HepG2 (cell line): Measurements from ENCODE around the gene ARHGDIG. TPM values are rescaled to one million over a fixed set of nuclear protein-coding genes. Genes with fewer than 3 reads are reported as not detected.

Experiments
- EZH2 ChIP-seq: conservative IDR thresholded peaks from 2 replicates; pipeline ENCODE4 v1.6.1; 2012; ENCODE audit warnings: mild to moderate bottlenecking, low read depth, low read length, moderate library complexity
- KMT2A ChIP-seq: sonication (generic); formaldehyde crosslinking; IDR thresholded peaks from 2 replicates; pipeline ENCODE4 v1.4.0; 2020; ENCODE audit warnings: missing genetic modification reagents
- KMT2B ChIP-seq: IDR thresholded peaks from 2 replicates; pipeline ENCODE4 v1.6.1; 2016; ENCODE audit warnings: missing genetic modification reagents, missing compliant biosample characterization
- MLXIP ChIP-seq: sonication (generic); formaldehyde crosslinking; IDR thresholded peaks from 2 replicates; pipeline ENCODE4 v1.9.0; 2021; ENCODE audit warnings: missing genetic modification reagents, borderline replicate concordance
- NR2F2 ChIP-seq: IDR thresholded peaks from 2 replicates; pipeline ENCODE4 v1.6.1; 2012; ENCODE audit warnings: low read depth, inconsistent platforms, borderline replicate concordance
- PAX8 ChIP-seq: sonication (generic); formaldehyde crosslinking; IDR thresholded peaks from 2 replicates; pipeline ENCODE4 v1.8.0; 2022; ENCODE audit warnings: mild to moderate bottlenecking, missing genetic modification reagents, borderline replicate concordance
- RAD51 ChIP-seq: fragments of 450-650 bp; IDR thresholded peaks from 2 replicates; pipeline ENCODE4 v1.6.1; 2016; ENCODE audit warnings: borderline replicate concordance
- SALL1 ChIP-seq: sonication (generic); formaldehyde crosslinking; IDR thresholded peaks from 2 replicates; pipeline ENCODE4 v1.8.0; 2022; ENCODE audit warnings: mild to moderate bottlenecking, missing genetic modification reagents
- TEAD3 ChIP-seq: optimal IDR thresholded peaks from 2 replicates; pipeline ENCODE3; 2016; ENCODE audit warnings: borderline replicate concordance
- ZNF253 ChIP-seq: sonication (generic); formaldehyde crosslinking; IDR thresholded peaks from 2 replicates; pipeline ENCODE4 v1.8.0; 2022; ENCODE audit warnings: mild to moderate bottlenecking, missing genetic modification reagents, borderline replicate concordance
- ZNF468 ChIP-seq: sonication (generic); formaldehyde crosslinking; IDR thresholded peaks from 2 replicates; pipeline ENCODE4 v1.8.0; 2022; ENCODE audit warnings: mild to moderate bottlenecking, moderate library complexity, missing genetic modification reagents
- ZNF766 ChIP-seq: sonication (generic); formaldehyde crosslinking; IDR thresholded peaks from 2 replicates; pipeline ENCODE4 v1.5.0; 2020; ENCODE audit warnings: missing genetic modification reagents, borderline replicate concordance
- polyA plus RNA-seq, 8 experiments: library from polyadenylated mRNA; depleted of rRNA in 3 of 8; stranded (reverse) in 7 of 8; unstranded in 1 of 8; fragments of >200 nt; fragmentation: Illumina TruSeq in 4 of 8; extraction: Trizol in 4 of 8; gene quantifications; 2 replicates each; pipeline versions ENCODE4 v1.2.1 to v1.2.3, GENCODE V29; 2011 to 2016; ENCODE audit warnings: low read depth in 4 of 8, missing spikeins in 1 of 8, mixed read lengths in 1 of 8; ENCODE audit not compliant: insufficient read depth in 1 of 8
- total RNA-seq, 5 experiments: library from RNA; depleted of rRNA; stranded (reverse); fragments of >200 nt; fragmentation: Illumina TruSeq; extraction: Trizol; gene quantifications; 2 replicates each; pipeline ENCODE4 v1.2.3, GENCODE V29; 2016; ENCODE audit warnings: low read depth in 1 of 5
- TF ChIP-seq, protein P1 (sequence below): sonication (generic); formaldehyde crosslinking; IDR thresholded peaks from 2 replicates; pipeline ENCODE4 v1.8.0; 2022; ENCODE audit warnings: low read depth, missing genetic modification reagents
- TF ChIP-seq, protein P2 (sequence below): sonication (generic); formaldehyde crosslinking; IDR thresholded peaks from 2 replicates; pipeline ENCODE4 v1.4.0; 2020; ENCODE audit warnings: missing genetic modification reagents
- TF ChIP-seq, protein P3 (sequence below): sonication (generic); formaldehyde crosslinking; IDR thresholded peaks from 2 replicates; pipeline ENCODE4 v1.4.0; 2020; ENCODE audit warnings: low read depth, mild to moderate bottlenecking, missing genetic modification reagents
- TF ChIP-seq, protein P4 (sequence below): sonication (generic); formaldehyde crosslinking; IDR thresholded peaks from 2 replicates; pipeline ENCODE4 v1.5.0; 2020; ENCODE audit warnings: mild to moderate bottlenecking, missing genetic modification reagents

Gene ARHGDIG
- total and polyA plus RNA-seq, 2 of the 13 experiments (the other 11 are each of a cell fraction or from before 2014, with no cell fraction given) = 0.24 to 0.48 TPM

DNA sequence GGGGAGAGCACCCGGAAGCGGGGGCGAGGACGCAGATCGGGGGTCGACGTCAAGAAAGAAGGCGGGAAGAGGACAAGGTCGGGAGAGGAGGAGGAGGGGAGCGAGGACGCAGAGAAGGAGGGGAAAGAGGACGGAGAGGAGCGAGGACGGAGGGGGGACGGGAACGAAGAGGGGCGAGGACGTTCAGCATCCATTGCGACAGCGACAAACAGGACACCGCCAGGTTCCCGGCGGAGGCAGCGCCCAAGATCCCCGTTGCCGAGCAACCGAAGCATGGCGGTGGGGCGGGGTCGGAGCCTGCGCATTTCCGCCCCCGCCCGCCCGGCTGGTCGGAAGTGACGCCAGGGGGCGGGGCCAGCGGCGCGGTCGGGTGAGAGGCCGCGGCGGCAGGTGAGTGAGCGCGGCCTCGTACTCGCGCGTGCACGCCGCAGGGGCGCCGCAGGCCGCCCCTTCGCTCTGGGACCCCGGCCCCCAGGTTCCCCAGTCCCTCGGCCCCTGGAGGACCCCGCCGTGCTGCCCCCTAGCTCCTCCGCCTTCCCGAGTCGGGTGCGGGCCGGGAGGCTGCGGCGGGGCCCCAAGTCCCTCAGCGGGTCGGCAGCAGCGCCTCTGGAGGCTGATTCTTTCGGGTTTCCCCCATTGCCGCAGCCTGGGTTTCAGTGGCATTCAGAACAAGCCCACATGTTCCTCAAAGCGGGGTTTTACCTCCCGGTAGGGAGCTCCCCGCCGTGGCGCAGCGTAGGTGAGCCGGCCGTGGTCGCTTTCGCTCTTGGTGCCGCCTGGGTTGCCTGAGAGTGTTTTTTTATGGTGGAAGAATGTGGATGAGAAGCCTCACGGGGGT lies 45.7 kb upstream of the ARHGDIG start, which contains the start of gene FAM234A (continued):
- no peak for TF ChIP-seq MLXIP (CRISPR knock-in tag)
- no peak for TF ChIP-seq ZNF766 (CRISPR knock-in tag)
- TF ChIP-seq ZNF253 (CRISPR knock-in tag) = no peak
- TF ChIP-seq RAD51 = no peak
- TF ChIP-seq NR2F2 = no peak
- TF ChIP-seq KMT2A (CRISPR knock-in tag) = peak; percentile 26; the same call in 1 of the 2 replicates
- TF ChIP-seq, protein P1, sequence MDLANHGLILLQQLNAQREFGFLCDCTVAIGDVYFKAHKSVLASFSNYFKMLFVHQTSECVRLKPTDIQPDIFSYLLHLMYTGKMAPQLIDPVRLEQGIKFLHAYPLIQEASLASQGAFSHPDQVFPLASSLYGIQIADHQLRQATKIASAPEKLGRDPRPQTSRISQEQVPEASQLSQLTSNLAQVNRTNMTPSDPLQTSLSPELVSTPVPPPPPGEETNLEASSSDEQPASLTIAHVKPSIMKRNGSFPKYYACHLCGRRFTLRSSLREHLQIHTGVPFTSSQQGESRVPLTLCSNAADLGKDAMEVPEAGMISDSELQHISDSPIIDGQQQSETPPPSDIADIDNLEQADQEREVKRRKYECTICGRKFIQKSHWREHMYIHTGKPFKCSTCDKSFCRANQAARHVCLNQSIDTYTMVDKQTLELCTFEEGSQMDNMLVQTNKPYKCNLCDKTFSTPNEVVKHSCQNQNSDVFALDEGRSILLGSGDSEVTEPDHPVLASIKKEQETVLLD (CRISPR knock-in tag) = peak; percentile 53
- TF ChIP-seq, protein P2, sequence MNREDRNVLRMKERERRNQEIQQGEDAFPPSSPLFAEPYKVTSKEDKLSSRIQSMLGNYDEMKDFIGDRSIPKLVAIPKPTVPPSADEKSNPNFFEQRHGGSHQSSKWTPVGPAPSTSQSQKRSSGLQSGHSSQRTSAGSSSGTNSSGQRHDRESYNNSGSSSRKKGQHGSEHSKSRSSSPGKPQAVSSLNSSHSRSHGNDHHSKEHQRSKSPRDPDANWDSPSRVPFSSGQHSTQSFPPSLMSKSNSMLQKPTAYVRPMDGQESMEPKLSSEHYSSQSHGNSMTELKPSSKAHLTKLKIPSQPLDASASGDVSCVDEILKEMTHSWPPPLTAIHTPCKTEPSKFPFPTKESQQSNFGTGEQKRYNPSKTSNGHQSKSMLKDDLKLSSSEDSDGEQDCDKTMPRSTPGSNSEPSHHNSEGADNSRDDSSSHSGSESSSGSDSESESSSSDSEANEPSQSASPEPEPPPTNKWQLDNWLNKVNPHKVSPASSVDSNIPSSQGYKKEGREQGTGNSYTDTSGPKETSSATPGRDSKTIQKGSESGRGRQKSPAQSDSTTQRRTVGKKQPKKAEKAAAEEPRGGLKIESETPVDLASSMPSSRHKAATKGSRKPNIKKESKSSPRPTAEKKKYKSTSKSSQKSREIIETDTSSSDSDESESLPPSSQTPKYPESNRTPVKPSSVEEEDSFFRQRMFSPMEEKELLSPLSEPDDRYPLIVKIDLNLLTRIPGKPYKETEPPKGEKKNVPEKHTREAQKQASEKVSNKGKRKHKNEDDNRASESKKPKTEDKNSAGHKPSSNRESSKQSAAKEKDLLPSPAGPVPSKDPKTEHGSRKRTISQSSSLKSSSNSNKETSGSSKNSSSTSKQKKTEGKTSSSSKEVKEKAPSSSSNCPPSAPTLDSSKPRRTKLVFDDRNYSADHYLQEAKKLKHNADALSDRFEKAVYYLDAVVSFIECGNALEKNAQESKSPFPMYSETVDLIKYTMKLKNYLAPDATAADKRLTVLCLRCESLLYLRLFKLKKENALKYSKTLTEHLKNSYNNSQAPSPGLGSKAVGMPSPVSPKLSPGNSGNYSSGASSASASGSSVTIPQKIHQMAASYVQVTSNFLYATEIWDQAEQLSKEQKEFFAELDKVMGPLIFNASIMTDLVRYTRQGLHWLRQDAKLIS (CRISPR knock-in tag) = no peak
- no peak for TF ChIP-seq EZH2
- TF ChIP-seq SALL1 (CRISPR knock-in tag) = peak; percentile 40; the same call in 1 of the 2 replicates
- 0 out of 2 replicates have a peak, but pooled peaks have one; percentile 31 for TF ChIP-seq ZNF468
- no peak for TF ChIP-seq PAX8 (CRISPR knock-in tag)
- TF ChIP-seq, protein P3, sequence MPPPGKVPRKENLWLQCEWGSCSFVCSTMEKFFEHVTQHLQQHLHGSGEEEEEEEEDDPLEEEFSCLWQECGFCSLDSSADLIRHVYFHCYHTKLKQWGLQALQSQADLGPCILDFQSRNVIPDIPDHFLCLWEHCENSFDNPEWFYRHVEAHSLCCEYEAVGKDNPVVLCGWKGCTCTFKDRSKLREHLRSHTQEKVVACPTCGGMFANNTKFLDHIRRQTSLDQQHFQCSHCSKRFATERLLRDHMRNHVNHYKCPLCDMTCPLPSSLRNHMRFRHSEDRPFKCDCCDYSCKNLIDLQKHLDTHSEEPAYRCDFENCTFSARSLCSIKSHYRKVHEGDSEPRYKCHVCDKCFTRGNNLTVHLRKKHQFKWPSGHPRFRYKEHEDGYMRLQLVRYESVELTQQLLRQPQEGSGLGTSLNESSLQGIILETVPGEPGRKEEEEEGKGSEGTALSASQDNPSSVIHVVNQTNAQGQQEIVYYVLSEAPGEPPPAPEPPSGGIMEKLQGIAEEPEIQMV = no peak
- peak; percentile 58; the same call in 1 of the 2 replicates for TF ChIP-seq KMT2B (CRISPR knock-in tag)
- no peak for TF ChIP-seq TEAD3 (CRISPR knock-in tag)
- TF ChIP-seq, protein P4, sequence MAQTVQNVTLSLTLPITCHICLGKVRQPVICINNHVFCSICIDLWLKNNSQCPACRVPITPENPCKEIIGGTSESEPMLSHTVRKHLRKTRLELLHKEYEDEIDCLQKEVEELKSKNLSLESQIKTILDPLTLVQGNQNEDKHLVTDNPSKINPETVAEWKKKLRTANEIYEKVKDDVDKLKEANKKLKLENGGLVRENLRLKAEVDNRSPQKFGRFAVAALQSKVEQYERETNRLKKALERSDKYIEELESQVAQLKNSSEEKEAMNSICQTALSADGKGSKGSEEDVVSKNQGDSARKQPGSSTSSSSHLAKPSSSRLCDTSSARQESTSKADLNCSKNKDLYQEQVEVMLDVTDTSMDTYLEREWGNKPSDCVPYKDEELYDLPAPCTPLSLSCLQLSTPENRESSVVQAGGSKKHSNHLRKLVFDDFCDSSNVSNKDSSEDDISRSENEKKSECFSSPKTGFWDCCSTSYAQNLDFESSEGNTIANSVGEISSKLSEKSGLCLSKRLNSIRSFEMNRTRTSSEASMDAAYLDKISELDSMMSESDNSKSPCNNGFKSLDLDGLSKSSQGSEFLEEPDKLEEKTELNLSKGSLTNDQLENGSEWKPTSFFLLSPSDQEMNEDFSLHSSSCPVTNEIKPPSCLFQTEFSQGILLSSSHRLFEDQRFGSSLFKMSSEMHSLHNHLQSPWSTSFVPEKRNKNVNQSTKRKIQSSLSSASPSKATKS (CRISPR knock-in tag) = no peak; the same call in 1 of the 2 replicates
